Muscle of leg (tissue), 11 donors: Measurements from ENCODE around the gene SFRP5. TPM values are rescaled to one million over a fixed set of nuclear protein-coding genes. Genes with fewer than 3 reads are reported as not detected.

Experiments
- DNase-seq: peaks from one replicate; pipeline ENCODE4 v3.0.0; 2013
- H3K27ac ChIP-seq: one replicate; pipeline ENCODE4 v1.5.1; 2013; ENCODE audit warnings: mild to moderate bottlenecking, low read length, control low read depth
- H3K27me3 ChIP-seq: one replicate; pipeline ENCODE4 v1.6.1; 2013; ENCODE audit warnings: low read length; ENCODE audit not compliant: control insufficient read depth, insufficient read depth
- H3K36me3 ChIP-seq: one replicate; pipeline ENCODE4 v1.6.1; 2013; ENCODE audit warnings: low read length; ENCODE audit not compliant: control insufficient read depth, insufficient read depth
- H3K4me1 ChIP-seq: one replicate; pipeline ENCODE4 v1.6.1; 2013; ENCODE audit warnings: low read length; ENCODE audit not compliant: control insufficient read depth, insufficient read depth
- H3K4me3 ChIP-seq: one replicate; pipeline ENCODE4 v1.5.1; 2013; ENCODE audit warnings: low read length, control low read depth
- H3K9me3 ChIP-seq: replicated peaks from 2 replicates; pipeline ENCODE4 v1.6.1; 2013; ENCODE audit warnings: low read depth, low read length; ENCODE audit not compliant: control insufficient read depth
- WGBS: methylation state at CpG from one replicate; pipeline ENCODE4 v1.1.5; 2013; ENCODE audit warnings: missing lambda C conversion rate; ENCODE audit not compliant: insufficient coverage; 5-methylcytosine and 5-hydroxymethylcytosine counted together
- polyA plus RNA-seq, 8 donors: library from polyadenylated mRNA; unstranded; fragments of 120-200 nt; gene quantifications; one replicate each; pipeline versions ENCODE4 v1.2.1 to v1.2.3, GENCODE V29; 2013; ENCODE audit warnings: inconsistent platforms in 1 of 8, low replicate concordance in 1 of 8; ENCODE audit not compliant: insufficient read length in 8 of 8, insufficient read depth in 1 of 8
- total RNA-seq: library from RNA; stranded (reverse); fragments of 120-200 nt; gene quantifications from one replicate; pipeline ENCODE4 v1.2.4, GENCODE V29; 2013

The SFRP5 gene
- total and polyA plus RNA-seq, 9 donors, result 0.75 to 2.5 (median 1.5) TPM

DNA sequence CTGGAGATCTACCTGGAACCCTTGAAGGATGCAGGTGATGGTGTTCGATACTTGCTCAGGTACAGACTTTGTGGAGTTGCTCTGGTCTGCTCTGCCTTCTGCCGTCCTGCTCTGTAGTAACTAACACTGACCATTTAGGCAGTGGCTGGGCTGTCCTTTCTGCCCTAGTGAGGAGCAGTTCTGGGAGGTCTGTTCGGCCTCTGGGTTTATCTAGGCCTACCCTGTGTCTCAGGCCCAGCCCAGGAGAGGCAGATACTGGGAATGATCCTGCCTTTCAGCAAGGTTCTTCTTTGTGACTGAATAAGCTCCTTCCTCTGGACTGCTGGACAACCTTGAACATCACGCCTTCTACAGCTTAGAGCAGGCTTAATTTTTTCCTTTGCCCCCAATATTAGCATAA, 33.2 kb downstream of the SFRP5 start:
- Histone ChIP-seq H3K27me3 (no peaks in the 10 kb centered on the region), H3K9me3 (peaks cover 2% of the 10 kb centered on the region), H3K4me3 (no peak overlapping the region), H3K4me1 (peaks cover 14% of the 10 kb centered on the region), H3K36me3 (peaks cover 23% of the 10 kb centered on the region), H3K27ac (no peak overlapping the region)
- no peak for DNase-seq
- WGBS, result 80% methylated on average over 1 of the region's 4 CpGs

DNA sequence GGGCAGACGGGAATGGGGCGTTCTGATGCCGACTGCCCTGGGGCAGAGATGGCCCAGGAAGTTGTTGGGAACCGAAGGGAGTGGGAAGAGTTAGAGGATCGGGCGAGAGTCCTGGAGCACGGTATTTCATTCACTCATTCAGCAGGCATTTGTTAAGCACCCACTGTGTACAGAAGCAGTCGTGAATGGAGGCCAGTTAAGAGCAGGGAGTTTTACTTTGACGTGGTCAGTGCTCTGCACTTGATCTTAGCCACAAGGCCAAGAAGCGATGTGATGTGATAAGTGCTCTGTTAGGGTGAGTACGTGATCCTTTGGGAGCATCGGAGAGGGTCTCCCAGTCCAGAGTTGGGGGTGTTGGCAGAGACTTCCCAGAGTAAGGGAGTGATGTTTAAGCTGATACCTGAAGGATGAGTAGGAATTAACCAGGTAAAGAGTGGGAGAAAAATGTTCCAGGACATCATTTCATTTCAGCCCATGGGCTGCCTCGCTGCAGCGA, 34.0 kb downstream of the SFRP5 start:
- H3K36me3 ChIP-seq, result peaks cover 17% of the 10 kb centered on the region
- H3K4me3 ChIP-seq, result peak overlapping the region; percentile 100
- WGBS, result 57% methylated on average over 6 of the region's 14 CpGs
- no peaks in the 10 kb centered on the region for H3K27me3 ChIP-seq
- peaks cover 14% of the 10 kb centered on the region for H3K4me1 ChIP-seq
- H3K9me3 ChIP-seq, result peaks cover 2% of the 10 kb centered on the region
- DNase-seq, result no peak
- peak overlapping the region; percentile 92 for H3K27ac ChIP-seq

DNA sequence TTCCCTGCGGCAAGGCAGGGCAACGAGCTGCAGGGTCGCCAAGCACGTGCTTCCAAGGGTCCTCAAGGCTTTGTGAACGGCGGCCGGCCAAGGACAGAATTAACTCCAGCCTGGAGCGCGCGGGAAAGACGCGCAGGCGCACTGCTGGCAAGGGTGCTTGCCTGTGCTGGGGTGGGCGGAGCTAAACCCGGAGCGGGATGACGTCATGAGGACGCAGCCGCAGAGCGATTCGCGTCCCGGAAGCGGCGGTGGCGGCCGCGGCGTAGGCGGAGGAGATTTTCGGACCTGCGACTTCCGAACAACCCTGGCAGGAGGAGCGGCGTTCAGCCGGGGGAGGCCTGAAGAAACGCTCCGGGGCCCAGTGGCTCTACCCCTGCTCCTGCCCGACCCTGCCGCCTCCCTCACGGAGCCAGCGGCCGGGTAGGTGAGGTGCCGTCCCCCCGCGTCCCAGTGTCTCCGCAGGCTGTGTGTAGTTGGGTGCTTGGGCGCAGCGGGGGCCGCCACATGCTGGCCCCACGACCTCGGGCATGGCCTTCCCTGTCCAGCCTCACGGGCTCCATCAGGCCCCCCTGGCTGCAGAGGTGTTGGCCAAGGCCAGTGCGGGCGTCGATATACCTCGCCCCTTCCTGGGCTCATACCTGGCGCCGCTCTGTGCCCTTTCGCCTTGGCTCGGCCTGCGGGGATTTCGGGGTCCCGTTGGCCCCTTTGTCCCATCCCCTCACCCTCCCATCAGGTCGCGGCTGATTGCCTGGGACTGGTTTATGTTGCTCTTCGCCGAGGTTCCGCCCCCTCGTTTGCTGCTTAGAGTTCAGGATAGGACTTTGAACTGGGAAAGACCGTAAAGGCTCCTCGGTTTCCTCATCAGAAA, 34.7 kb downstream of the SFRP5 start, which contains the start of gene ZFYVE27:
ZFYVE27 (plus strand) TSS at position 227 of the 868 bp plus-strand sequence. CDS start 1,350 bp downstream, outside the sequence.
- peak within 1 kb of the TSS; percentile 100 for H3K4me3 ChIP-seq
- peak; percentile 97 for DNase-seq
- H3K4me1 ChIP-seq, result peaks cover 14% of the 10 kb centered on the region
- H3K9me3 ChIP-seq, result peaks cover 2% of the 10 kb centered on the region
- H3K27me3 ChIP-seq, result no peaks in the 10 kb centered on the region
- under 1% methylated on average over 59 of the region's 72 CpGs for WGBS
- peak within 1 kb of the TSS; percentile 92 for H3K27ac ChIP-seq
- H3K36me3 ChIP-seq, result peaks cover 16% of the 10 kb centered on the region

DNA sequence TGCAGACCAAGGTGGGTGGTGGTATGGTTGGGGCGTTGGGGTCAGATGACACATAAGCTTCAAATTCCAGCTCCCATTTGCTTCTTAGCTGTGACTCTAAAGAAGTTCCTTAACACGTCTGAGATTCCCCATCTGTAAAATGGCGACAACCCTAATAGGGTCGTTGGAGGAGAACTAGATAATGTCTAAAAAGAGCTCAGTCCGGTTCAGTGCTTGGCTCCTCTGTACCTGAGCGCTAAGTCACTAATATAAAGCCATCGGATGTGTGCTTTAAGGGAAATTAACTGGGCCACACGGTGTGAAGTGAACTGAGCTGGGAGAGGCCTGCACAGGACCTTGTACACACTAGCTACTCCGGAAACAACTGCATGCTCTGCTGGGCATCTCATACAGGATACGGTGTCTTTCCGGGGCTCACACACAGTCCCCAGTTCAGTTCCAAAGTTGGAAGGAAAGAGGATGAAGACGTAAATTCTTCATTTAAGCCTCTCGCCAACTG, 35.3 kb downstream of the SFRP5 start:
- Histone ChIP-seq H3K27ac (peak overlapping the region; percentile 53), H3K27me3 (no peaks in the 10 kb centered on the region), H3K4me1 (peaks cover 14% of the 10 kb centered on the region), H3K9me3 (peaks cover 2% of the 10 kb centered on the region), H3K36me3 (peaks cover 16% of the 10 kb centered on the region), H3K4me3 (no peak overlapping the region)
- no peak for DNase-seq
- 72% methylated on average over 5 of the region's 13 CpGs for WGBS

DNA sequence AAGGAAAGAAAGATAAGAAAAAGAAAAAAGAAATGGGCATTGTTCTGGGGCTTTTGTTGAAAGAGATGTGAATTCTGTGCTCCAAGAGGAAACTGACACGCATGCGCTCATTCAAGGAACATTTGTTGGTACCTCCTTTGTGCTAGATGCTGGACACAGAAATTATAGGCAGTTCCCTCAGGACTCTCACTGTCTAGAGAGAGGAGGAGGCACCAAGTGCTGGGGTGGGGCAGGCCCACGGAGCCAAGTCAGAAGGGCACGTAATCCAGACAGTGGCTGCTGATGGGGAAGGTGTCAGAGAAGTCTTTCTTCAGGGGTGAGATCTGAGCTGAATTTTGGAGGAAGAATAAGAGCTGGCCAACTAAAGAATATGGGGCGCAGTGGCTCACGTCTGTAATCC, 37.8 kb downstream of the SFRP5 start:
- Histone ChIP-seq H3K9me3 (peaks cover 2% of the 10 kb centered on the region), H3K27me3 (no peaks in the 10 kb centered on the region), H3K36me3 (no peaks in the 10 kb centered on the region), H3K4me3 (no peak overlapping the region), H3K4me1 (peaks cover 14% of the 10 kb centered on the region), H3K27ac (no peak overlapping the region)
- WGBS, result 79% methylated on average over 5 of the region's 6 CpGs
- DNase-seq, result no peak

DNA sequence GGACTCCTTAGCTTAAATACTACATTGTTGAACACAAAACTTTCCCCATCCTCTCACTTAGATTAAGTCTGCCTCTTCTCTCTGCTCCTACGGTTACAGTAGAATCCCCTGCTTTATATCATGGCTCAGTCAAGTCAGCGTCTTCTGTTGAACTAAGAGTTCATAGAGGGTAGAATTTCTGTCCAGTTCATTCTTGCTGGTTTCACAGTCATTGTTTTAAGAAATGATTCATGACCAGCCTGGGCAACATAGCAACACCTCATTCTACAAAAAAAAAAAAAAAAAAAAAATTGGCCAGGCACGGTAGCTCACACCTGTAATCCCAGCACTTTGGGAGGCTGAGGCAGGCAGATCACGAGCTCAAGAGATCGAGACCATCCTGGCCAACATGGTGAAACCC, 38.5 kb downstream of the SFRP5 start:
- no peaks in the 10 kb centered on the region for H3K36me3 ChIP-seq
- no peak for DNase-seq
- peaks cover 10% of the 10 kb centered on the region for H3K4me1 ChIP-seq
- H3K4me3 ChIP-seq, result no peak overlapping the region
- H3K27ac ChIP-seq, result no peak overlapping the region
- peaks cover 2% of the 10 kb centered on the region for H3K9me3 ChIP-seq
- 69% methylated on average over 3 of the region's 5 CpGs for WGBS
- no peaks in the 10 kb centered on the region for H3K27me3 ChIP-seq

DNA sequence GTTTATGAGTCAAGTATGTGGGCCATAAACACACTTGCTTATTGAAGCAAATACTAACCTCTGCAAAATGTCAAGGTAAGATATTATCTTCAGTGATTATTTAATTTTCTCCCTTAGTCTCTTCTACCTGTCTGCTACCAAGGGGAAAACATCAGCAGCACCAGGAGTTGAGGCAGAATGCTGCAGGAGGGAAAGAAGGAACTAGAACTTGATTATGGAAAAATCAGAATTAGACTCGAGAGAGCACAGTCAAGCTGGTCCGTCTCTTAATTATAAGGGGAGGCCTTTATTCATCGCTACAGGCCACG, 39.8 kb downstream of the SFRP5 start:
- DNase-seq, result no peak
- Histone ChIP-seq H3K4me3 (no peak overlapping the region), H3K36me3 (no peaks in the 10 kb centered on the region), H3K27me3 (no peaks in the 10 kb centered on the region), H3K9me3 (peaks cover 2% of the 10 kb centered on the region), H3K27ac (no peak overlapping the region), H3K4me1 (peaks cover 4% of the 10 kb centered on the region)
- WGBS, result 38% methylated on average over 2 of the region's 4 CpGs

DNA sequence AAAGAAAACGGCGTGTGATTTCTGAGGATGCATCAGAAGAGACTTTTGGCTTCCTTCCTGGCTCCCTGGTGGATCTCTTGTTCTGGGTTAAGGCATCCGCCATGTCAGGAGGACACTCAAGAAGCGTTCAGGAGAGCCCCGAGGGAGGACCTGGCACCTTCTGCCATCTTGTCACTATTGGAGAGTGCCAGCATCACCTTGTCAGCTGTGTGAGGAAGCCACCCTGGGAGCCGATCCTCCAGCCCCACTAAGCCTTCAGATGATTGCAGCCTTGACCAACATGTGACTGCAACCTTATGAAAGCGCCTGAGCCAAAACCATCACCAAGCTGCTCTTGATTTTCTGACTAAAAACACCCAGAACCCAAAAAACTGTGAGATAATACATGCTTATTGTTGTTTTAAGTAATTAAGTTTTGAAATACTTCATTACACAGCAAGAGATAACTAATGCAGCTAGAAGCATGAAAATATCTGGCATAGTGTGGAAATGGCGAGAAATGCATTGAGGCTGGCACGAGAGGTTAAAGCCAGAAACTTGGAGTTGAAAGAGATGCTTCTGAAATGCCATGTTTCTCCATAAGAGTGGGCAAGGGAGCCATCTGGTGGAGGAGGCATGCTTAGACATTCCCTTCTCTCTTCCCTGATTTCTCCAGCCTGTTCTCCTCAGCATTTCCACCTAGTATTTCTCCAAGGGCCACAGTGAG, 40.3 kb downstream of the SFRP5 start:
- Histone ChIP-seq H3K4me3 (no peak overlapping the region), H3K9me3 (peaks cover 2% of the 10 kb centered on the region), H3K27ac (no peak overlapping the region), H3K36me3 (no peaks in the 10 kb centered on the region), H3K4me1 (peaks cover 5% of the 10 kb centered on the region), H3K27me3 (peaks cover 1% of the 10 kb centered on the region)
- DNase-seq, result peak; percentile 83
- WGBS, result 46% methylated on average over 5 of the region's 9 CpGs

DNA sequence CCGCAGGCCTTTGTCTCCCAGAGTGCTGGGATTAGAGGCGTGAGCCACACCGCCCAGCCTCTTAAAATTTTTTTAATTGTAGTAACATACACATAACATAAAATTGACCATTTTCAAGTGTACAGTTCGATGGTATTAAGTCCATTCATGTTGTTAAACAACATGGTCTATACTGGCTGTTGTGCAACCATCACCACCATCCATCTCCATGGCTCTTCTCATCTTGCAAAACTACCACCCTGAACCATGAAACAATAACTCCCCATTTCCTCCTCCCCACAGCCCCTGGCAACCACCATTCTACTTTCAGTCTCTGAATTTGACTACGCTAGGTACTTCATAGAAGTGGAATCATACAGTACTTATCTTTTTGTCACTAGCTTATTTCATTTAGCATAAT, 42.8 kb downstream of the SFRP5 start:
- H3K36me3 ChIP-seq, result no peaks in the 10 kb centered on the region
- peaks cover 6% of the 10 kb centered on the region for H3K4me1 ChIP-seq
- H3K27ac ChIP-seq, result no peak overlapping the region
- H3K9me3 ChIP-seq, result peaks cover 2% of the 10 kb centered on the region
- WGBS, result no CpG with 5 or more reads among the region's 5 CpGs
- H3K4me3 ChIP-seq, result no peak overlapping the region
- peaks cover 3% of the 10 kb centered on the region for H3K27me3 ChIP-seq
- no peak for DNase-seq

DNA sequence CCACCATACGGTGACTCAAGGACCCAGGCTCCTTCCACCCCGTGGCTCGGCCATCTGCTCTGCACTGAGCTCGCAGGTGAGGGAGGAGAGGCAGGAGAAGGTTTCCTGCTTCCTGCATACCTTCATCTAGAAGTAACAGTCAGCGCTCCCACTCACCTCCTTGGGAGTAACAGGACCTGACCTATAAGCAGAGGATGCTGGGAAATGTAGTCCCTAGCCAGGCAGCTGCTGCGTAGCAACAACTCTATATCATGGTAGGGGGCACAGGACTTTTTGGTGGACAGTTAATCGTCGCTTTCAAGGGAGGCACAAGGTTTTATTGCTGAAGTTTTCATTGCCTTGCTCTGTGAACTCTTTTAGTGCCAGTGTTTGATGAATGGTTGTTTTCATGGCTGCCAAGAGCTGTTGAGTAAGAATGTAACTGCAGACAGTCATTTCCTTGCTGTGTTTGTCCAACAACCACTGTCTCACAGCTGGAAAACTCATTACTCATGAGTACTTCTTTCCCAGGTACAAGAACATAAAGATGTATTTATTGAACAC, 45.1 kb downstream of the SFRP5 start:
- Histone ChIP-seq H3K4me3 (no peak overlapping the region), H3K27ac (peak overlapping the region; percentile 74), H3K9me3 (peaks cover 2% of the 10 kb centered on the region), H3K4me1 (peaks cover 6% of the 10 kb centered on the region), H3K36me3 (no peaks in the 10 kb centered on the region), H3K27me3 (peaks cover 3% of the 10 kb centered on the region)
- 22% methylated on average over 3 of the region's 8 CpGs for WGBS
- DNase-seq, result peak; percentile 91
